Ovary (tissue), 3 donors: Measurements from ENCODE around the gene CDX1.

Source experiments
- EP300 ChIP-seq: sonication (generic); formaldehyde crosslinking; IDR thresholded peaks from one replicate; pipeline ENCODE4 v1.6.1; 2017; ENCODE audit warnings: antibody characterized with exemption
- TF ChIP-seq, protein P1 (sequence below), 3 donors: fragments of 450-650 bp in 2 of 3; fragments of 200-600 bp in 1 of 3; IDR thresholded peaks; one replicate each; pipeline versions ENCODE4 v1.5.1 to v1.8.0; 2016 to 2022; ENCODE audit warnings: antibody characterized with exemption in 3 of 3, mild to moderate bottlenecking in 1 of 3
- donor health status: DM: no; HTN: no; CAD: no.

- TF ChIP-seq, protein P1, sequence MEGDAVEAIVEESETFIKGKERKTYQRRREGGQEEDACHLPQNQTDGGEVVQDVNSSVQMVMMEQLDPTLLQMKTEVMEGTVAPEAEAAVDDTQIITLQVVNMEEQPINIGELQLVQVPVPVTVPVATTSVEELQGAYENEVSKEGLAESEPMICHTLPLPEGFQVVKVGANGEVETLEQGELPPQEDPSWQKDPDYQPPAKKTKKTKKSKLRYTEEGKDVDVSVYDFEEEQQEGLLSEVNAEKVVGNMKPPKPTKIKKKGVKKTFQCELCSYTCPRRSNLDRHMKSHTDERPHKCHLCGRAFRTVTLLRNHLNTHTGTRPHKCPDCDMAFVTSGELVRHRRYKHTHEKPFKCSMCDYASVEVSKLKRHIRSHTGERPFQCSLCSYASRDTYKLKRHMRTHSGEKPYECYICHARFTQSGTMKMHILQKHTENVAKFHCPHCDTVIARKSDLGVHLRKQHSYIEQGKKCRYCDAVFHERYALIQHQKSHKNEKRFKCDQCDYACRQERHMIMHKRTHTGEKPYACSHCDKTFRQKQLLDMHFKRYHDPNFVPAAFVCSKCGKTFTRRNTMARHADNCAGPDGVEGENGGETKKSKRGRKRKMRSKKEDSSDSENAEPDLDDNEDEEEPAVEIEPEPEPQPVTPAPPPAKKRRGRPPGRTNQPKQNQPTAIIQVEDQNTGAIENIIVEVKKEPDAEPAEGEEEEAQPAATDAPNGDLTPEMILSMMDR (IDR thresholded peaks at IDR 0.05): no peak
- TF ChIP-seq EP300: no peak
Observed at GRCh38 chr5:150182774-150183173, 16.2 kb downstream of the CDX1 start.
